H1 (cell line): ENCODE results near the gene FOXN1.

Experiments used
- BCL11A ChIP-seq, 2 experiments: IDR thresholded peaks; one replicate each; pipeline ENCODE4 v1.6.1; 2011; ENCODE audit warnings: low read depth in 2 of 2, low read length in 2 of 2, mild to moderate bottlenecking in 2 of 2
- CHD1 ChIP-seq: IDR thresholded peaks from 2 replicates; pipeline ENCODE4 v1.6.1; 2012; ENCODE audit warnings: low read depth, low read length, improper control_type of control experiment
- CTCF ChIP-seq, 3 experiments: IDR thresholded peaks; 1 replicate in 2 of 3; 2 replicates in 1 of 3; pipeline versions ENCODE4 v1.5.1 to v1.6.1; 2011; ENCODE audit warnings: low read length in 3 of 3, mild to moderate bottlenecking in 3 of 3, inconsistent platforms in 2 of 3, low read depth in 1 of 3, moderate library complexity in 1 of 3; ENCODE audit not compliant: insufficient read depth in 1 of 3; ENCODE audit errors: control extremely low read depth in 1 of 3
- EZH2 ChIP-seq: fragments of 200-600 bp; sonication (generic); IDR thresholded peaks from 2 replicates; pipeline ENCODE4 v1.7.1; 2012; ENCODE audit warnings: low read depth, mild to moderate bottlenecking, moderate library complexity, low read length, inconsistent platforms; ENCODE audit not compliant: severe bottlenecking
- FOSL1 ChIP-seq: IDR thresholded peaks from 2 replicates; pipeline ENCODE4 v1.6.1; 2011; ENCODE audit warnings: mild to moderate bottlenecking, low read depth, low read length, moderate library complexity; ENCODE audit not compliant: insufficient read depth
- PHF8 ChIP-seq: fragments of 200-600 bp; sonication (generic); conservative IDR thresholded peaks from 2 replicates; pipeline ENCODE4 v1.7.1; 2012; ENCODE audit warnings: low read depth, mild to moderate bottlenecking, inconsistent platforms, low read length, moderate library complexity
- POLR2AphosphoS5 ChIP-seq: IDR thresholded peaks from 2 replicates; pipeline ENCODE4 v1.6.1; 2011; ENCODE audit warnings: low read depth, low read length
- SAP30 ChIP-seq: fragments of 300-600 bp; sonication (generic); IDR thresholded peaks from 2 replicates; pipeline ENCODE4 v1.7.1; 2012; ENCODE audit warnings: low read length, moderate library complexity, mild to moderate bottlenecking, inconsistent platforms; ENCODE audit not compliant: insufficient read depth, insufficient replicate concordance
- SP1 ChIP-seq: IDR thresholded peaks from 2 replicates; pipeline ENCODE4 v1.6.1; 2011; ENCODE audit warnings: low read depth, low read length
- TCF12 ChIP-seq: IDR thresholded peaks from 2 replicates; pipeline ENCODE4 v1.6.1; 2011; ENCODE audit warnings: low read depth, mild to moderate bottlenecking, low read length
- USF2 ChIP-seq: IDR thresholded peaks from 2 replicates; pipeline ENCODE4 v1.6.1; 2011; ENCODE audit warnings: low read length, improper control_type of control experiment
- YY1 ChIP-seq: IDR thresholded peaks from 2 replicates; pipeline ENCODE4 v1.6.1; 2011; ENCODE audit warnings: low read depth, mild to moderate bottlenecking, low read length

- TF ChIP-seq CTCF (IDR thresholded peaks at IDR 0.05; ENCODE audit: control extremely low read depth in 1 of 3, insufficient read depth in 1 of 3, low read depth in 1 of 3, low read length in 3 of 3) (no peak), POLR2AphosphoS5 (no peak), TCF12 (no peak), CHD1 (no peak), BCL11A (IDR thresholded peaks at IDR 0.05; ENCODE audit: low read depth in 2 of 2, low read length in 2 of 2) (no peak), USF2 (no peak), SAP30 (no peak), YY1 (no peak), SP1 (no peak), PHF8 (no peak), FOSL1 (no peak), EZH2 (no peak)
Measured at GRCh38 chr17:28495635-28496034, 10.5 kb upstream of the FOXN1 start.
